B cell (primary cell): Measurements from ENCODE around the gene INTS7.

Experiments used
- CTCF ChIP-seq: fragments of 200-600 bp; IDR thresholded peaks from one replicate; pipeline ENCODE4 v1.8.0; 2022; ENCODE audit warnings: antibody characterized with exemption, mild to moderate bottlenecking
- EZH2 ChIP-seq: IDR thresholded peaks from 2 replicates; pipeline ENCODE4 v1.6.1; 2012; ENCODE audit warnings: borderline replicate concordance, low read depth, mild to moderate bottlenecking, moderate library complexity, low read length; ENCODE audit not compliant: insufficient read depth, poor library complexity, severe bottlenecking

- no peak for TF ChIP-seq CTCF
- TF ChIP-seq EZH2 = no peak
Observed at GRCh38 chr1:212073490-212073889, 38.1 kb upstream of the INTS7 start.
